Dendritic cell treated with granulocyte-macrophage colony-stimulating factor and Interleukin-4, amounts not matched to agents 40 ng/mL and 50 ng/mL, for 4 days (primary cell): Measurements from ENCODE around the gene UBE2R2.

Experiments
- H3K27ac Mint-ChIP-seq: one replicate; pipeline ENCODE4 v1.8.0; 2022; ENCODE audit warnings: mild to moderate bottlenecking, mixed read lengths
- H3K27me3 Mint-ChIP-seq: one replicate; pipeline ENCODE4 v1.8.0; 2022; ENCODE audit warnings: mild to moderate bottlenecking, mixed read lengths
- H3K36me3 Mint-ChIP-seq: one replicate; pipeline ENCODE4 v1.8.0; 2022; ENCODE audit warnings: low read depth, mixed read lengths
- H3K4me1 Mint-ChIP-seq: one replicate; pipeline ENCODE4 v1.8.0; 2022; ENCODE audit warnings: low read depth, mixed read lengths
- H3K4me3 Mint-ChIP-seq: one replicate; pipeline ENCODE4 v1.8.0; 2022; ENCODE audit warnings: mild to moderate bottlenecking, moderate library complexity, mixed read lengths
- H3K9me3 Mint-ChIP-seq: one replicate; pipeline ENCODE4 v1.8.0; 2022; ENCODE audit warnings: mixed read lengths
- intact Hi-C: fragments of 100-400 bp; cut with micrococcal nuclease; formaldehyde crosslinking; loops from one replicate; pipeline ENCODE4 v1.15.0; 2022

The UBE2R2 gene

DNA sequence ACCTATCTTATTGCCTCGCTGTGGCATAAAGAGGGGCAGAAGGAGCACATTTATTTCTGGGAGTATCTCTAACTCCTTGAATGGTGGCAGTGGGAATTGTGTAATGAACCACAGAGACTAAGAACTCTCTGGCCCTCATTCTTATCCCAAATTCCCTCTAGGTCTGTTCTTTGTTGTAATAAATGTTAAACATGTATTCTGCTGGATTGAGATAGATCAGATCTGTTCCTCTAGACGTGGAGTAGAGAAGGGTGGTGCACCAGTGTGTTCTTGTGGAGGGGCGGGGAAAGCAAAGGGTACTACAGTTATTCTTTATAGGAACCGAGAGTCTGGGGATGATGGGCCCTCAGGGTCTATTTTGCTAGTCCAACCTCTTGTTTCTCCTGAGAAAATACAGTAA, 90.4 kb downstream of the UBE2R2 start:
- Mint-ChIP-seq H3K9me3 (no peaks in the 10 kb centered on the region), H3K4me3 (no peak overlapping the region), H3K4me1 (peaks cover 14% of the 10 kb centered on the region), H3K27me3 (no peaks in the 10 kb centered on the region), H3K36me3 (peaks cover 38% of the 10 kb centered on the region), H3K27ac (no peak overlapping the region)
- intact Hi-C loops, result no loop called here

DNA sequence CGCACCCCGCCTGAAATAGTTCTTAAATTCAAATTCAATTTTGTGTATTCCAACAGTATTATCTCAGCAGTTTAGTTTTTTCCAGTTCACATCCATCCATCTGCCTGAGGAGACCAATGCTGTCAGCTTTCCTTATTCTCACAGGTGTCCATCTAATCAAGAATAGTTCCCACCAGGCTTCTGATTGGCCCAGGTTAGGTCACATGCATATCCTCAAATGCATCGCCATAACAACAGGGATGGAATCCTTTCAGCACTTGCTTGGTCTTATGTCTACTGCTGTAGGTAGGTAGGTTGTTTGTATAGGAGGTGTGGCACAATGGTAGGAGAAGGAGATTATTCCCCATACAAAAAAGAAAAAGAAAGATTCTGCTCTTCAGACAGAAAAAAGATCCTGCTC, 91.2 kb downstream of the UBE2R2 start:
- peaks cover 14% of the 10 kb centered on the region for H3K4me1 Mint-ChIP-seq
- H3K27ac Mint-ChIP-seq, result no peak overlapping the region
- H3K4me3 Mint-ChIP-seq, result no peak overlapping the region
- no peaks in the 10 kb centered on the region for H3K27me3 Mint-ChIP-seq
- intact Hi-C loops, result no loop called here
- H3K9me3 Mint-ChIP-seq, result no peaks in the 10 kb centered on the region
- peaks cover 42% of the 10 kb centered on the region for H3K36me3 Mint-ChIP-seq

DNA sequence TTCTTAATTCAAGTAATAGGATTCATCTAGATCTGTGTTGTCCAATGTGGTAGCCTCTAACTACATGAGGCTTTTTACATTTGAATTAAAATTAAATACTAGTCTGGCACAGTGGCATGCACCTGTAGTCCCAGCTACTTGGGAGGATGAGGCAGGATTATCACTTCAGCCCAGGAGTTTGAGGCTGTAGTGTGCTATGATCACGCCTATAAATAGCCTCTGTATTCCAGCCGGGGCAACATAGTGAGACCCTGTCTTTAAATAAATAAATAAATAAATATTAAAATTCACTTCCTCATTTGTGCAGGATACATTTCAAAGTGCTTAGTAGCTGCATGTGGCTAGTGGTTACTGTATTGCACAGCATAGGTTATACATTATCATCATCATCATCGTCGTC, 91.8 kb downstream of the UBE2R2 start:
- H3K27me3 Mint-ChIP-seq, result no peaks in the 10 kb centered on the region
- no peak overlapping the region for H3K4me3 Mint-ChIP-seq
- peaks cover 43% of the 10 kb centered on the region for H3K36me3 Mint-ChIP-seq
- no peaks in the 10 kb centered on the region for H3K9me3 Mint-ChIP-seq
- no peak overlapping the region for H3K27ac Mint-ChIP-seq
- peaks cover 10% of the 10 kb centered on the region for H3K4me1 Mint-ChIP-seq
- intact Hi-C loops, result no loop called here

DNA sequence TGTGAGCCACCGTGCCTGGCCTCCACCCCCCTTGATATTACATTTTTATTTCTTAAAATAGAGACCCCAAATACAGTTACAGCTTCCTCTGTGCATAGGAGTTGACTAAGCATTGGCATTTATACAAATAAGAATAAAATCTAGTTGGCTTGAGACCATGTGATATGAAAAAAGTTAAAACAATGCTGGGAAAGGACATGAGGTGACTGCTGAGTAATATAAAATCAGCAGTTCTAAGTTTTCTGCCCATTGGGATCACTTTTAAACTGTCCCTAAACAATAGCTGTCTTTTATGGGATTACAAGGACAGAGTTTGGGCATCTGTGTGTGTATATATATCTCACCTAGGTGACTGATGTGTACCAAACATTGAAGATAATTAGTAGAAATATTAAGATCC, 96.6 kb downstream of the UBE2R2 start:
- Mint-ChIP-seq H3K4me3 (no peak overlapping the region), H3K4me1 (no peaks in the 10 kb centered on the region), H3K9me3 (no peaks in the 10 kb centered on the region), H3K27ac (no peak overlapping the region), H3K27me3 (no peaks in the 10 kb centered on the region), H3K36me3 (peaks cover 63% of the 10 kb centered on the region)
- intact Hi-C loops, result no loop called here

DNA sequence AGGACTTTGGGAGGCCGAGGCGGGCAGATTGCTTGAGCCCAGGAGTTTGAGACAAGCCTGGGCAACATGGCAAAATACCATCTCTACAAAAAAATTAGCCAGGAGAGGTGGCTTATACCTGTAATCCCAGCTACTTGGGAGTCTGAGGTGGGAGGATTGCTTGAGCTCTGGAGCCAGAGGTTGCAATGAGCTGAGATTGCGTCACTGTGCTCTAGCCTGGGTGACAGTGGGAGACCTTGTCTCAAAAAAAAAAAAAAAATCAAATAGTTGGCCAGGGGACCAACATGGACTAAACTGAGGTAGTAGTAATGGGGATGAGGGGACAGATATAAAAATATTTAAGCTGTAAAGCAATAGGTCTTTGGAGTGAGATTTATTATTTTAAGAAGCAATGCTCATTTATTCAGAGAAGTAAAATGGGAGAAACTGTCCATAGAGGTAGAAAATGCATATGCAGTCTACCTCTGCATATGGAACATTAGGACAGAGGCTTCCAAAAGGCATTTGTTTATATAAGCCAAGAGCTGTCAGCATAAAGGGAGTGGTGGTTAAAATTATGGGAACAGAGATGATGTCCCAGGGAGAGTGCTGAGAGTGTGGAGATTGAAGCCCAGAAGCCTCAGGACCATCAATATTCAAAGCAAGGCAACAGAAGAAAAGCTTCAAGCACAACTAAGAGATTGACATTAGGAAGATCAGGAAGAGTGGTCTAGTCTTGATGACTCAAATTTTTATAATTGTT, 98.1 kb downstream of the UBE2R2 start:
- Mint-ChIP-seq H3K27ac (no peak overlapping the region), H3K36me3 (peaks cover 73% of the 10 kb centered on the region)
- intact Hi-C loops, result no loop called here

DNA sequence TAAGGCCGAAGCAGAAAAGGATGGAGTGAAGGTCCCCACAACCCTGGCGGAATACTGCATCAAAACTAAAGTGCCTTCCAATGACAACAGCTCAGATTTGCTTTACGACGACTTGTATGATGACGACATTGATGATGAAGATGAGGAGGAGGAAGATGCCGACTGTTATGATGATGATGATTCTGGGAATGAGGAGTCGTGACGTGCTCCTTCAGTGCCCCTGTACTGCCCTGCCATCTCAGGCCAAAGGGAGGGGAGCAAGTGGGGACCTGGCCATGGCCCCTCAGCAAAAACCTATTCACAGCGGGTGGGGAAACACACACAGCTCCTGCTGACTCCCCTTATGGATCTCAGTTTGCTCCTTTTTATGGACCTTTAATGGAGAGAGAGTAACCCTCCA, 100.1 kb downstream of the UBE2R2 start:
- H3K4me3 Mint-ChIP-seq, result no peak overlapping the region
- H3K27ac Mint-ChIP-seq, result no peak overlapping the region
- no peaks in the 10 kb centered on the region for H3K4me1 Mint-ChIP-seq
- no peaks in the 10 kb centered on the region for H3K9me3 Mint-ChIP-seq
- peaks cover 89% of the 10 kb centered on the region for H3K36me3 Mint-ChIP-seq
- no peaks in the 10 kb centered on the region for H3K27me3 Mint-ChIP-seq
- intact Hi-C loops, result no loop called here

More for the DNA sequence above, 98.1 kb downstream of the UBE2R2 start:
- Mint-ChIP-seq H3K9me3 (no peaks in the 10 kb centered on the region), H3K27me3 (no peaks in the 10 kb centered on the region), H3K4me3 (no peak overlapping the region), H3K4me1 (no peaks in the 10 kb centered on the region)

DNA sequence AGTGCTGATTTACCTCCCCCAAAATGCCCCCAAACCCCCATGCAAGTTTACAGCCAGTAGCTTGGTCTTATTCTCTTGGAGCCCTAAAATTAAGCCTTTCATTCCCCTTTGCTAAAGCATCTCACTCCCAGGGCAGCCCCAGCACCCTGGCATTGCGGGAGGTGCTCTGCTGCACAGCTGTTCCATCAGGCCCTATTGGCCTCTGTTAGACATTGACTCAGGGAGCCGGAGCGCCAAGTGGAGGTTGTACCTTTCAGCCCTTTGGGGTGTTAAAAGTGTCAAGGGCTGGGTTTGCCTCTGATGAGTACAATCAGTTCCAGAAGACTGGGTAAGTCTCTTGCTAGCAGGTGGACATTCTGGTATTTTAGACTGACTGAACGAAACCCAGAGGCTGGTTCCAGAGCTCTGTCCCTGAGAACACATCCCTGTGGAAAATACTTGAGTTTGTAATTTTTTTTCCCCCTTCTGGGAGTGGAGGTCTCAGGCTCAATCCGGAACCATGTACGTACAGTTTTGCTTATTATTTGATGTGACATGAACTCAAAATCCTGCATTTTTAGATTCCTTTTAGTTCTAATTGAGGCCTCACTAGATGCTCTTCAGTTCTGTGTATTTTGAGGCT, 102.4 kb downstream of the UBE2R2 start:
- H3K36me3 Mint-ChIP-seq, result peaks cover 100% of the 10 kb centered on the region
- no peaks in the 10 kb centered on the region for H3K9me3 Mint-ChIP-seq
- no peaks in the 10 kb centered on the region for H3K4me1 Mint-ChIP-seq
- intact Hi-C loops, result no loop called here
- H3K4me3 Mint-ChIP-seq, result no peak overlapping the region
- no peak overlapping the region for H3K27ac Mint-ChIP-seq
- H3K27me3 Mint-ChIP-seq, result no peaks in the 10 kb centered on the region

DNA sequence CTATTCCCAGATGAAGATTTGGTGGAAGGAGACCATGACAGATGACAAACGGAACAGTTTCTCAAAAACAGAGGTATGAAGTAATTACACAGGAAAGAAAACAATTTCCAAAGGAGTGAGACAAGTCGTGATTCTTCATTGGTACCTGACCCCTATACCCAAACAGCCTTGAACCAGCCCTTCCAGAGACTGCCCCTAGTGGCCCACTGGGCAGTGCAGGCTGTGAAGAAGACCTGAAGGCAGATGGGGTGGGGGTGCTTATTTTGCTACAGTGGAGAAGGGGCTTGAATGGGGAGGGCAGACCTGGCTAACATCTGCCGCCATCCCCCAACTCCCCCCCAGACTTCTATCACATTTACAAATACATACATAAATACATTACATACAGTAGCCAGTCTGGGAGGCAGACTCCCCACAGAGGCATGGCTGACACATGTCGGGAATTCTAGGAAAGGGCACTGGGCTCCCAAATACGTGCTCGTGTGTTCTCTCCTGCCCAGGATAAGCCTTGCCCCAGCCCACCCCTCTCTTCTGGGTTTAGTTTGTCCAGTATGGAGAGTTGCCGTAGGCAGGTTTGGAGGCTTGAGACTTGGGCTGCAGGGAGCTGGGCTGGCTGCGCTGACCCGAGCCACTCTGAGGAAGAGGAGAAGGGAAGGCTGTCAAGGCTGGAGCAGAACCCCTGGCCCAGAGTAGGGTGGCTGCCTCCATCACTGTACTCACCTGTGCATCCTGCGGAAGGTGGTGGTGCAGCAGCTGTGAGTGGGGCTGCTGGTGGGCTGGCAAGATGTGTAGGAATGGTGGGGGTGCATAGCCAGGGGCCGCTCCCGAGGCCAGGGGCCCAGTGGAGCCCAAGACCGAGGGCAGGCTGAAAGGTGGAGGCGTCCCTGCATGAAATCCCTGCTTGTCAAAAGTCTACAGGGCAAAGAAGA, 105.3 kb downstream of the UBE2R2 start:
- no peaks in the 10 kb centered on the region for H3K4me1 Mint-ChIP-seq
- H3K36me3 Mint-ChIP-seq, result peaks cover 100% of the 10 kb centered on the region
- no peaks in the 10 kb centered on the region for H3K27me3 Mint-ChIP-seq
- no peak overlapping the region for H3K4me3 Mint-ChIP-seq
- H3K9me3 Mint-ChIP-seq, result no peaks in the 10 kb centered on the region
- intact Hi-C loops, result no loop called here
- H3K27ac Mint-ChIP-seq, result no peak overlapping the region

DNA sequence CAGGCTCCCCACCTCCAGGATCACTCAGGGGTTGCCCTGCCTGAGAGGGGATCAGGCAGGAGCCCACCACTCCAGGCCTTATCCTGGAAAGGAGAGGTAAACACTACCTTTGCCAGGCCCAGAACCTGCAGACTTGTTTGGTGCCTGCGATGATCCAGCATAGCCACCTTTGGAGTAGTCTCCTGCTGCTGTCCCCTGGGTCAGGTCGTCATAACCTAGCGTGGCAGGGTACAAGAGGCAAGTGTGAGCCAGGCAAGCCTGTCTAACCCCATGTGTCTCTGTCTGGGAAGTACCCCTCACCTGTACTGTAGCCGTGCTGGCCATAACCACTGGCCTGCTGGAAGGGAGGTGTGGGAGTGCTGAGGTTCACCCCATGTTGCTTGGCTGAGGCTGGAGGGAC, 106.1 kb downstream of the UBE2R2 start:
- Mint-ChIP-seq H3K36me3 (peaks cover 100% of the 10 kb centered on the region), H3K4me3 (no peak overlapping the region), H3K4me1 (no peaks in the 10 kb centered on the region), H3K27ac (no peak overlapping the region), H3K27me3 (no peaks in the 10 kb centered on the region), H3K9me3 (no peaks in the 10 kb centered on the region)
- intact Hi-C loops, result no loop called here

DNA sequence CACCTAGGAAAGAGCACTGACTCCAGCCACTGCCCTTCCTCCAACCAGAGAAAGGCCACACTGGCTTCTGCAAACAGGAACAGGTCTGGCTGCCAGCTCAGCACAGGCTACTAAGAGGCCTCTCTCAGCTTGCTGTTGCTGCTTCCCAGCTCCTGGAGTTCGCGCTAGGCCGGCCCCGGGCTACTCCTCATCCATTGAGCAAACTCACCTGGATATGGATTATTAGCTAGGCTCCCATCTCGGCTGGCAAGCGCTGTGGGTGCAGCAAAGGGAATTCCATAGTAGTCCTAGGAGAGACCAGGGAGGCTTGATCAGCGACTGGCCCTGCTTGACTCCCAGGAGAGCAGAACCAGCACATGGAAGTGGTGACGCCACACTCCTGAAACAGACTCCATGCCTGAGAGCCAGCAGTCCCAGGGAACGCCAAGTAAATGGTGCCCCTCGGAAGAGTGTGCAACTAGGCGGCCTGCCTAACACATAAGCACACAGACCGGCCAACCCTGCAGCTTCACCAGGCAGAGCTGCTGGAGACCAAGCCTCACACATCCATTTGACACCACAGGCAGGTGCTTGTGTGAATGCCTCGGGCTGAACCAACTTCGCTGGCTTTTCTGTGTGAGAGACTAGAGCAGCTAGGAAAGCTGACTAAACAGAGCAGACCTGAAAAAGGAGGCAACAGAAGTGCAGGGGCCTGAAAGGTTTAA, 107.2 kb downstream of the UBE2R2 start:
- Mint-ChIP-seq H3K4me1 (no peaks in the 10 kb centered on the region), H3K27ac (no peak overlapping the region), H3K27me3 (no peaks in the 10 kb centered on the region), H3K4me3 (no peak overlapping the region), H3K36me3 (peaks cover 99% of the 10 kb centered on the region), H3K9me3 (no peaks in the 10 kb centered on the region)
- intact Hi-C loops, result no loop called here

DNA sequence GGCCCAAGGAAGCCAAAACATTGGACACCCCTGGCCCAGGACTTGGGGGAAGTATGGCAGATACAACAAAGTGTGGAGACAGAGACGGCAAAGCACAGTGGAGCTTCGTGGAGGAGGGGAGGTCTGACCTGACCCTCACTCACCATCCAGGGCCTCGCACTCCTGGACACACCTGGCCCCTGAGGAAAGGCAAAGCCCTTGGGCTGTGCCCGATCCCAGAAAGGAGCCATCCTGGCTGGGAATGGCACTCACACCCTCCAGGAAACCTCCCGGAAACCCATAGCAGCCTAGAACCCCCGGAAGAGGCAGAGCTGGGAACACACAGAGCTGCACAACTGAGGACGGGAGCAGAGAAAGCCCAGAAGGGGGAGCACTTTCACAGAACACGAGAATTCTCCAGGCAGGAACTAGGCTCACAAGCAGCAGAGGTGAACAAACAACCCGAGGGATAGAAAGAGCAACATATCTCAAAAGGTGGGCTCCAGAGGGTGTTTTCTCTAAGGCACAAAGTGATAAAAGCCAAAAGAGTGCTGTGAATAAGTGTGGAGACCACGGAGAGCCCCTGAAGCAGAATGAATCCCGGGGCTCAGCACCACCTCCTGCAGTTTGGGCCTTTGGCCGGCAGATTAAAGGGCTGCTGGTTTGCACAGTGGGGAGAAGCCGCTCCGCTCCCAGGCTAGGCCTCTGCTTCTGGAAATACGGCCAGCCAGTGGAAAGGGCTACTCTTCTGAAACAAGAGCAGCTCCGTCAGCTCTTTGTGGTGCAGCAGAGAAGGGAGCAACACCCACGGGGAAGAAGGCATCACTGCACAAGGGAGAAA, 108.2 kb downstream of the UBE2R2 start:
- no peaks in the 10 kb centered on the region for H3K4me1 Mint-ChIP-seq
- intact Hi-C loops, result no loop called here
- no peak overlapping the region for H3K27ac Mint-ChIP-seq
- H3K27me3 Mint-ChIP-seq, result no peaks in the 10 kb centered on the region
- H3K36me3 Mint-ChIP-seq, result peaks cover 94% of the 10 kb centered on the region
- H3K4me3 Mint-ChIP-seq, result no peak overlapping the region
- no peaks in the 10 kb centered on the region for H3K9me3 Mint-ChIP-seq

DNA sequence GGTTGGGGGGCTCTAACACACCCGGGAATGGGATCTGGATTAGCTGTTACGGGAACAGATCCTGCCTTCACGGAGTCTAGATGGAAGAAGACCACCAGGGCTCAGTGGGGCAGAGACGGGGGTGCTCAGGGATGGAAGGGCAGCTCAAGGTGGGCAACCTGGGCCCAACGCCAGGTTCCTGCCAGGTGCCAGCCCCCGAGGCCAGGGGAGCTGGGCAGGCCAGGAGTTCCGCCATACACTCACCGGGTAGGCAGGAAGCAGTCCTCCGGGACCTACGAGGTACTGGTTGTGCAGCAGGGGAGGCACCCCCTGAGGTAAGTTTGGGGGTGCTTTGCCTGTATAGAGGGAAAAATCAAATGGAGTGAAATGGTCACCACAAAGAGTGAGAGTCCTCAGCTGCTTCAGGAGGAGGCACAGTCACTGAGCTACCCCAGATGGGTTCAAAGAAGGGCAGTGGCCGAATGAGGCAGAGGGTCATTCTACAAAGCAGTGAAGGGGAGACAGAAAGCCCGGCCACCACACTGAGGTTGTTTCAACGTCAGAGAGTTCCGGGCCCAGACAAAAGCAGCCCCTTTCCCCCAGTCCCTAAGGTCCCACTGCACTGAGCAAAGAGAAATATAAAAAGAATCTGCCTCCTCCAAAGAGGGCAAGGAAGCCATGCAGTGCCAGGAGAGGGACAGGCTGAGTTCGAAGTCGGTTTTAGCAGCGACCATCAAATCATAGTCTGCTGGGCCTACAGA, 110.0 kb downstream of the UBE2R2 start:
- no peaks in the 10 kb centered on the region for H3K27me3 Mint-ChIP-seq
- intact Hi-C loops, result no loop called here
- no peak overlapping the region for H3K4me3 Mint-ChIP-seq
- H3K9me3 Mint-ChIP-seq, result no peaks in the 10 kb centered on the region
- no peaks in the 10 kb centered on the region for H3K4me1 Mint-ChIP-seq
- peaks cover 94% of the 10 kb centered on the region for H3K36me3 Mint-ChIP-seq
- no peak overlapping the region for H3K27ac Mint-ChIP-seq

DNA sequence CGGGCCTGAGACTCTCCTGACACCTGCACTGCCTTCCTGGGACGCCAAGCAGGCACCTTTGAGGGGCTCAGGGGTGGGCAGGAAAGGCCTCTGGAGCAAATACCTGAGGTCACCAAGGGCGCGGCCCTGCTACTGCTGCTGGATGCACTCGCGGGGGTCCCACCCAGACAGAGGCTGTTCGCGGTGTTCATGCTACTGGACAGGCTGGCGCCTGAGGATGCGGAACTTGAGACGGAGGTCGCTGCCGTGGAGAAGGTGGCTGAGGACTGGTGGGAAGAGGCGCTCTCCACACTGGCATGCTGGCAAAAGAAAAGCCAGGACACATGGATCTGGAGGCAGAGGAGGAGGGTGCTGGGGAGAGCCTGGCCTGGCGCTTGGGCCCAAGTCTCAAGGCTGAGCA, 110.7 kb downstream of the UBE2R2 start:
- Mint-ChIP-seq H3K4me3 (no peak overlapping the region), H3K36me3 (peaks cover 94% of the 10 kb centered on the region), H3K9me3 (no peaks in the 10 kb centered on the region), H3K4me1 (no peaks in the 10 kb centered on the region), H3K27me3 (no peaks in the 10 kb centered on the region), H3K27ac (no peak overlapping the region)
- intact Hi-C loops, result no loop called here
